GM06990 (cell line): ENCODE results near the gene HUS1.
"Not testable (repeated sequence)": the region's sequence is repeated elsewhere in the genome, so short reads cannot be mapped to it uniquely, and the experiment has no call there.

Source experiments
- DNase-seq: peaks from one replicate; pipeline ENCODE4 v3.0.0-alpha.2; 2011; ENCODE audit not compliant: insufficient read length; ENCODE audit errors: extremely low read depth
- H3K27me3 ChIP-seq: replicated peaks from 2 replicates; pipeline ENCODE4 v1.6.0; 2011; ENCODE audit warnings: low read length; ENCODE audit not compliant: control insufficient read depth, insufficient read depth
- H3K36me3 ChIP-seq: 2 replicates; pipeline ENCODE4 v1.5.1; 2011; ENCODE audit warnings: low read length; ENCODE audit not compliant: control insufficient read depth, insufficient read depth
- H3K4me3 ChIP-seq: replicated peaks from 2 replicates; pipeline ENCODE4 v1.5.1; 2011; ENCODE audit warnings: low read depth, mild to moderate bottlenecking, control low read depth, low read length
- TF ChIP-seq, protein P1 (sequence below): IDR thresholded peaks from 2 replicates; pipeline ENCODE4 v1.5.1; 2011; ENCODE audit warnings: low read length, control low read depth, mild to moderate bottlenecking, inconsistent platforms; ENCODE audit not compliant: insufficient read depth, poor library complexity, severe bottlenecking

HUS1 gene

DNA sequence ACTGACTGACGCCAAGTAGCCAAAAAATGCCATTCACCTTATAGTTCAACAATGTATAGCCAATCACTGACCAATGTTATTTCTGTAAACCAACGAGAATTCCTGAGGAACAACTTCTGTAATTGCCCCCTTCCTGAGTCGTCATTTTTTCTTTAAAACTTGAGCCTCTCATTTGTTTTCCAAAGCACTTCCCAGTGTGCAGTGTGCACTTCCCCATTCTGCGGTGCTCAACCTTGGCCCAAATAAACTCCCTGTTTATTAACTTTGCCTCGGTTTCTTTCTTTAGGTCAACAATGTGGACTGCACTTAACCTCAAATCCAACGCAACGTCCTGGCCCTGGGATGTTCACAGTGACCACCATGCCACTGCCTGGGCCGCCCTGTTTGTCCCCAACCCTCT, 46.2 kb downstream of the HUS1 start:
- TF ChIP-seq, protein P1, sequence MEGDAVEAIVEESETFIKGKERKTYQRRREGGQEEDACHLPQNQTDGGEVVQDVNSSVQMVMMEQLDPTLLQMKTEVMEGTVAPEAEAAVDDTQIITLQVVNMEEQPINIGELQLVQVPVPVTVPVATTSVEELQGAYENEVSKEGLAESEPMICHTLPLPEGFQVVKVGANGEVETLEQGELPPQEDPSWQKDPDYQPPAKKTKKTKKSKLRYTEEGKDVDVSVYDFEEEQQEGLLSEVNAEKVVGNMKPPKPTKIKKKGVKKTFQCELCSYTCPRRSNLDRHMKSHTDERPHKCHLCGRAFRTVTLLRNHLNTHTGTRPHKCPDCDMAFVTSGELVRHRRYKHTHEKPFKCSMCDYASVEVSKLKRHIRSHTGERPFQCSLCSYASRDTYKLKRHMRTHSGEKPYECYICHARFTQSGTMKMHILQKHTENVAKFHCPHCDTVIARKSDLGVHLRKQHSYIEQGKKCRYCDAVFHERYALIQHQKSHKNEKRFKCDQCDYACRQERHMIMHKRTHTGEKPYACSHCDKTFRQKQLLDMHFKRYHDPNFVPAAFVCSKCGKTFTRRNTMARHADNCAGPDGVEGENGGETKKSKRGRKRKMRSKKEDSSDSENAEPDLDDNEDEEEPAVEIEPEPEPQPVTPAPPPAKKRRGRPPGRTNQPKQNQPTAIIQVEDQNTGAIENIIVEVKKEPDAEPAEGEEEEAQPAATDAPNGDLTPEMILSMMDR = no peak
- Histone ChIP-seq H3K4me3 (no peak overlapping the region), H3K36me3 (no peaks in the 10 kb centered on the region), H3K27me3 (no peaks in the 10 kb centered on the region)
- DNase-seq = no peak

DNA sequence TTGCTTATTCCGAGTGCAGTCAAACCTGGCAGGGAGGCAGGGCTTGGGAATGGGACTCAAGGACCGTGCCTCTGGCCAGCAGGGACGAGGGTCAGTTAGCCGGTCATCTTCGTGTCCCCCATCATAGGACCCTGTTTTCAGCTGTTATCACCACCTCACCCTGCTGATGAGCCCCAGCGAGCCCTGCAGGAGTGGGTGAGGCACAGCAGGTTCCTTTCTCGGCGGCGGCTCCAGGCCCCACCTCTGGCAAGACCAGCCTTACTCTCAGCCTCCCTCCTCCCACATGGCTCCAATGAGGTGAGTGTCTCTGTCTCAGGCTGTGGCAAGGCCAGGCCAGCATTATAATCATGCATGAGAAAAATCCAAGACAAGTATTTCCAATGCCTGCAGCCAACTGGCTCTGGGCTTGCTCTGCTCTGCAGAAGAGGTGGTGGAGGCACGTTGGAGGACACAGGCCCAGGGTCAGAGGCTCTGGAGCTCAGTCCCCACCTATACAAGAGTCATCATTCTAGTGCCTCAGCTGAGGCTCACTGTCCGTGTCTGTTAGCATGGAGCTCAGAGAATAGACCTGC, 46.9 kb downstream of the HUS1 start:
- H3K36me3 ChIP-seq = no peaks in the 10 kb centered on the region
- DNase-seq = no peak
- H3K4me3 ChIP-seq = no peak overlapping the region
- no peaks in the 10 kb centered on the region for H3K27me3 ChIP-seq
- TF ChIP-seq, protein P1 = no peak

DNA sequence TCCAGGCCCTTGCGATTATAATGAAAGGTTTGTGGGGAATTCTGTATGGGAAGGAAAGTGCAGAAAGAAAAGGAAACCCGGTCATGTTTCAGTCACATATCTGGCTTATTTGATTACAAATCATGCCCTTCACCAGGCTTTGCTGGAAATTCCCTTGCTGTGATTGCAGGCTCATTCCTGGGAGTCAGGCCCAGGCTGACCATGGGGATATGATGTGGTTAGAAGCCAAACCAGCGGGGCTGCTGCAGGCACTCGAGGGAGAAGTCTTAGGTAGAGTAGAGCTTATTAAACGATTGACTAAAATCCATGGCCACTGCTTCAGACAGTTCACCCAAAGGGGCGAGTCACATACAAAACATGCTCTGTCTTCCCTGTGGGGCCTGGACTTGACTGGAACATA, 47.4 kb downstream of the HUS1 start:
- no peaks in the 10 kb centered on the region for H3K36me3 ChIP-seq
- TF ChIP-seq, protein P1 = no peak
- H3K27me3 ChIP-seq = no peaks in the 10 kb centered on the region
- no peak overlapping the region for H3K4me3 ChIP-seq
- no peak for DNase-seq

DNA sequence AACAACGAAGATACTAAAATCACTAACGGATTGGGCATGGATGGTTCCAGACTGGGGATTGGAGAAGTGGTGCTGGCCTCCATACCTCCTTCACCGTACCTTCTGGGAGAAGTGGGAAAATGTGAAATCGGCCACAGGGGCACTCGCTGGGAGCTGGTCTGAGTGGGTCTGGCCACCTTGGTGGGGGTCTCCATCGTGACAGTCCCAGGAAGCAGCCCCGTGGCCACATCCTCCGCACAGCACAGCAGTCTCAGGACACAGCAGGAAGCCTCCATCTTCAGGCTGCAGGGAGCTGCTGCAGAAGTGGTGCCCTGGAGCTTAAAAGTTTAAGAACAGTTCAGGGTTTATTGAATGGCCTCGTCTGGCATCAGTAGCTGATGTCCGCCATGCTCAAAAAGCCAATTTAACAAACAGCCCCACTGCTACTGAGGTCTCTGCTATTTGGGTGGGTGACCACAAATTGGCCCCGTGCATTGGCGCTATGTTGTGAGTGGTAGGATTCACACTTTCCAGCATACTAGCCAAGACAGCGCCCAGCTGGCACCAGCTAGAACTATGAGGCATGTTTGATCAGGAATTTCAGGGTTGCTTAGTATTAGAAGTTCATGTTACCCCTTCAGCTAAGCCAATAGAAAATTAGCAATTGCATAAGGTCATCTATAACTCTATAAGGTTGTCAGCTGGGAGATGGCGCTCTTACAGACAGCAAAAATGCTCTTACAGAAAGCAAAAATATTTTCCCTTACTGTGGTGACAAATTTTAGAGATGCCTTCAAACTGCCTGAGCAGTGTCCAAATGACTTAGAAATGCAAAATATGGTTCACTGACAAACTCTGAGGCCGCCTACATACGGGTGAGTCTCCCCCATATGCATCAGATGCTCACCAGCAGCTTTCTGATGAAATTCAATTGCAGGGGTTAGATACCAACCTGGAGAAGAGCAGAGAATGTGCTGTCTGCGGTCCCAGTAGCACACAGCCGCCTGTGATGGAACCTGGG, 48.1 kb downstream of the HUS1 start:
- no peak for DNase-seq
- Histone ChIP-seq H3K36me3 (no peaks in the 10 kb centered on the region), H3K4me3 (no peak overlapping the region), H3K27me3 (no peaks in the 10 kb centered on the region)
- TF ChIP-seq, protein P1 = no peak

DNA sequence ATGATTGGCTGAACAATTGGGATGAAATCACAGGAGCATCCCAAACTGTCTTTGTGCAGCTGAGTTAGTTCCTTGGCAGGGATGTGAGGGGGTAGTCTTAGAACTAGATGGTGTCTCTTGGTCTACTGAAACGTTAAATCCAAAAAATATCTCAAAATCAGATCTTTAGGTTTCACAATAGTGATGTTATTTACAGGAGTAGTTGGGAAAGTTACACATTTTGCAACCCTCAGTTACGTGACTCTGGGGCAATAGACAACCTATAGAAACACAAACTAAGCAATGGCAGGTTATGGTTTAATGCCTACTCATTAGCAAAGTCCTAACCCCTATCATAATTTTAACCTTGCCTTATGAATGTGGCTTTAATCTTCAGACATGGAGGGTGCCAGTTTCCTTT, 55.1 kb downstream of the HUS1 start:
- no peaks in the 10 kb centered on the region for H3K36me3 ChIP-seq
- H3K4me3 ChIP-seq = no peak overlapping the region
- TF ChIP-seq, protein P1 = no peak
- DNase-seq = no peak
- no peaks in the 10 kb centered on the region for H3K27me3 ChIP-seq

DNA sequence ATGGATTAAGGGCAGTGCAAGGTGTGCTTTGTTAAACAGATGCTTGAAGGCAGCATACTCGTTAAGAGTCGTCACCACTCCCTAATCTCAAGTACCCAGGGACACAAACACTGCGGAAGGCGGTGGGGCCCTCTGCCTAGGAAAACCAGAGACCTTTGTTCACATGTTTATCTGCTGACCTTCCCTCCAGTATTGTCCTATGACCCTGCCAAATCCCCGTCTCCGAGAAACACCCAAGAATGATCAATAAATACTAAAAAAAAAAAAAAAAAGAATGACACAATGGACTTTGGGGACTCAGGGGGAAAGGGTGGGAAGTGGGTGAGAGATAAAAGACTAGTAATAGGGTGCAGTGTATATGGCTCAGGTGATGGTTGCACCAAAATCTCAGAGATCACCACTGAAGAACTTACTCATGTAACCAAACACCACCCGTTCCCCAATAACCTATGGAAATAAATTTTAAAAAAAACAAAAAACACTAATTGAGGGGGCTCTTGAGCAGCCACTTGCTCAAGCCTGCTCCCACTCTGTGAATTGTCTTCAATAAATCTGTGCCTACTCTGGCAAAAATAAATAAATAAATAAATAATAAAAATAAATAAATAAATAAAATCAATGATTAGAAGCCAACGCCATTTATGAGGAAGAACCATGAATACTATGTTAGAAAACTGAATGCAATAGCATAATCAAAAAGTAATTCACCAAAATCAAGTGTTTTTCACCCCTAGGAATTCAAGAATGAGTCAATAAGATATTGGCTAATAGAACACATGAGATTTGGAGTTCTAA, 56.1 kb downstream of the HUS1 start:
- not testable (repeated sequence) for H3K27me3 ChIP-seq, H3K4me3 ChIP-seq, DNase-seq

DNA sequence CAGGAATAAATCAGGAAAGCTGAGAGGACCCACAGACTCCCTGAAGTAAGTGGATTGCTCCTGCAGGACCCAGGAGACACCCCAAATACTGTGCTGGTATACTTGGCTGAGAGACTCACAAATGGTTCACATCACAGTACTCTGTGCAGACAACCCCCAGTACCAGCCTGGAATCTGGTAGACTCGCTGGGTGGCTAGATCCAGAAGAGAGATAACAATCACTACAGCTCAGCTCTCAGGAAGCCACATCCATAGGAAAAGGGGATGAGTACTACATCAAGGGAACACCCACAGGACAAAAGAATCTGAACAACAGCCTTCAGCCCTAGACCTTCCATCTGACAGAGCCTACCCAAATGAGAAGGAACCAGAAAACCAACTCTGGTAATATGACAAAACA, 62.9 kb downstream of the HUS1 start:
- not testable (repeated sequence) for H3K27me3 ChIP-seq, H3K36me3 ChIP-seq, H3K4me3 ChIP-seq, DNase-seq

More for the DNA sequence above, 56.1 kb downstream of the HUS1 start:
- H3K36me3 ChIP-seq = not testable (repeated sequence)
